LNCaP clone FGC (cell line): ENCODE measurements around the gene PHAF1.

Experiments
- DNase-seq: peaks from one replicate; pipeline ENCODE4 v3.0.0-alpha.2; 2011; ENCODE audit warnings: low read depth
- H3K4me3 ChIP-seq: 2 replicates; pipeline ENCODE4 v1.5.1; 2011; ENCODE audit warnings: mild to moderate bottlenecking, low read depth, low read length, control low read depth
- CTCF ChIP-seq: IDR thresholded peaks from 2 replicates; pipeline ENCODE4 v1.5.1; 2012; ENCODE audit warnings: mild to moderate bottlenecking; ENCODE audit not compliant: control insufficient read depth, insufficient read depth; ENCODE audit errors: extremely low read depth

PHAF1 gene

GRCh38 chr16:67157892-67158635 lies 48.3 kb downstream of the PHAF1 start:
- no peak for DNase-seq
- H3K4me3 ChIP-seq = peak overlapping the region; percentile 92
- no peak for TF ChIP-seq CTCF

- DNase-seq = no peak
- peak overlapping the region; percentile 92 for H3K4me3 ChIP-seq
- no peak for TF ChIP-seq CTCF
Measured at GRCh38 chr16:67158637-67159600, 49.2 kb downstream of the PHAF1 start.

- peak; percentile 69 for DNase-seq
- TF ChIP-seq CTCF = no peak; the same call in 1 of the 2 replicates
- peak overlapping the region; percentile 92 for H3K4me3 ChIP-seq
Measured at GRCh38 chr16:67161595-67162058, 51.9 kb downstream of the PHAF1 start.

- no peak for DNase-seq
- TF ChIP-seq CTCF = no peak
- peak overlapping the region; percentile 92 for H3K4me3 ChIP-seq
Measured at GRCh38 chr16:67162506-67163163, 52.9 kb downstream of the PHAF1 start.

GRCh38 chr16:67163164-67163998 lies 53.6 kb downstream of the PHAF1 start:
- TF ChIP-seq CTCF = no peak
- peak overlapping the region; percentile 35 for H3K4me3 ChIP-seq
- DNase-seq = no peak
